ENCODE data around the gene PSEN1.

DNA sequence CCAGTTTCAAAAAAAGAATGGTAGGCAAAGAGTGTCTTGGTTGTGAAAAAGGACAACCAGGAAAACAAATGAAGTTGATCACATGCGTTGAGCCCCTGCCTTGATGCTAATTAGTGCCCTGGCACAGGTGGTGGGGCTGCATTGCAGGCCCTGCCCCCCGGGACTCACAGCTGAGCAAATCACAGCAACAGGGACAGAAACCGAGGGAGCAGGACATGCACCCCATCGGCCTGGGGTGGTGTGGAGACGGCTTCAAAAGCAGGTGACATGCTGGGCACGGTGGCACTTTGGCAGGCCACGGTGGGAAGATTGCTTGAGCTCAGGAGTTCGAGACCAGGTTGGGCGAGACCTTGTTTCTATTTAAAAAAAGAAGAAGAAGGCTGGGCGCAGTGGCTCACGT is 99.8 kb downstream of the PSEN1 start:
- no peak for TF ChIP-seq EZH2phosphoT487 (IDR thresholded peaks at IDR 0.05; ENCODE audit: borderline replicate concordance, low read depth)
- TF ChIP-seq, protein P1, sequence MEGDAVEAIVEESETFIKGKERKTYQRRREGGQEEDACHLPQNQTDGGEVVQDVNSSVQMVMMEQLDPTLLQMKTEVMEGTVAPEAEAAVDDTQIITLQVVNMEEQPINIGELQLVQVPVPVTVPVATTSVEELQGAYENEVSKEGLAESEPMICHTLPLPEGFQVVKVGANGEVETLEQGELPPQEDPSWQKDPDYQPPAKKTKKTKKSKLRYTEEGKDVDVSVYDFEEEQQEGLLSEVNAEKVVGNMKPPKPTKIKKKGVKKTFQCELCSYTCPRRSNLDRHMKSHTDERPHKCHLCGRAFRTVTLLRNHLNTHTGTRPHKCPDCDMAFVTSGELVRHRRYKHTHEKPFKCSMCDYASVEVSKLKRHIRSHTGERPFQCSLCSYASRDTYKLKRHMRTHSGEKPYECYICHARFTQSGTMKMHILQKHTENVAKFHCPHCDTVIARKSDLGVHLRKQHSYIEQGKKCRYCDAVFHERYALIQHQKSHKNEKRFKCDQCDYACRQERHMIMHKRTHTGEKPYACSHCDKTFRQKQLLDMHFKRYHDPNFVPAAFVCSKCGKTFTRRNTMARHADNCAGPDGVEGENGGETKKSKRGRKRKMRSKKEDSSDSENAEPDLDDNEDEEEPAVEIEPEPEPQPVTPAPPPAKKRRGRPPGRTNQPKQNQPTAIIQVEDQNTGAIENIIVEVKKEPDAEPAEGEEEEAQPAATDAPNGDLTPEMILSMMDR (IDR thresholded peaks at IDR 0.05) = no peak
- TF ChIP-seq POLR2AphosphoS5 (IDR thresholded peaks at IDR 0.05; ENCODE audit: low read depth, low read length) = no peak
- no peak for TF ChIP-seq GATA2 (CRISPR knock-in tag; IDR thresholded peaks at IDR 0.05)
